Upper lobe of left lung (tissue), 6 donors: ENCODE data around the gene CTBS. TPM values are rescaled to one million over a fixed set of nuclear protein-coding genes. Genes with fewer than 3 reads are reported as not detected.
A peak's percentile ranks its signal among the peaks of the same experiment; 100 is the strongest.

Experiments used
- ATAC-seq, 2 donors: fragments of 200-7000 bp; cut with Tn5 transposase; one replicate each; pipeline ENCODE4 v1.9.1; 2022; ENCODE audit warnings: mild to moderate bottlenecking in 2 of 2, moderate library complexity in 2 of 2; ENCODE audit not compliant: low FRiP score in 2 of 2
- DNase-seq, 2 donors: peaks; one replicate each; pipeline ENCODE4 v3.0.0-alpha.2; 2019 to 2020
- H3K27ac ChIP-seq, 4 donors: fragments of 200-600 bp; sonication (generic); one replicate each; pipeline ENCODE4 v1.5.1; 2016 to 2019
- H3K27me3 ChIP-seq, 4 donors: fragments of 200-600 bp; sonication (generic); one replicate each; pipeline ENCODE4 v1.5.1; 2017 to 2019
- H3K36me3 ChIP-seq, 4 donors: fragments of 200-600 bp; sonication (generic); one replicate each; pipeline ENCODE4 v1.5.1; 2016 to 2019
- H3K4me1 ChIP-seq, 4 donors: fragments of 200-600 bp; sonication (generic); one replicate each; pipeline ENCODE4 v1.5.1; 2018 to 2019
- H3K4me3 ChIP-seq, 4 donors: fragments of 200-600 bp; sonication (generic); one replicate each; pipeline ENCODE4 v1.5.1; 2017 to 2019; ENCODE audit warnings: mild to moderate bottlenecking in 2 of 4, moderate library complexity in 1 of 4
- H3K9me3 ChIP-seq, 4 donors: fragments of 200-600 bp; sonication (generic); one replicate each; pipeline ENCODE4 v1.5.1; 2018 to 2019
- EP300 ChIP-seq, 4 donors: sonication (generic); formaldehyde crosslinking; IDR thresholded peaks; one replicate each; pipeline ENCODE4 v1.5.1; 2017; ENCODE audit warnings: antibody characterized with exemption in 4 of 4, control low read depth in 2 of 4
- POLR2A ChIP-seq, 4 donors: fragments of 450-650 bp; IDR thresholded peaks; one replicate each; pipeline ENCODE4 v1.5.1; 2016 to 2017; ENCODE audit warnings: antibody characterized with exemption in 4 of 4, mild to moderate bottlenecking in 2 of 4
- POLR2AphosphoS5 ChIP-seq, 2 donors: sonication (generic); formaldehyde crosslinking; IDR thresholded peaks; one replicate each; pipeline ENCODE4 v1.5.1; 2017; ENCODE audit warnings: antibody characterized with exemption in 2 of 2
- WGBS, 2 donors: methylation state at CpG; one replicate each; pipeline ENCODE4 v1.1.5; 2017 to 2018; 5-methylcytosine and 5-hydroxymethylcytosine counted together
- total RNA-seq, 6 donors: library from RNA; depleted of rRNA in 4 of 6; stranded (reverse); fragments of >200 nt in 4 of 6; gene quantifications; one replicate each; pipeline versions ENCODE4 v1.1.0 to v1.2.1, GENCODE V29; 2016 to 2021
- TF ChIP-seq, protein P1 (sequence below), 6 experiments: fragments of 450-650 bp in 4 of 6; fragments of 200-600 bp in 2 of 6; sonication (generic) in 2 of 6; IDR thresholded peaks; one replicate each; pipeline ENCODE4 v1.5.1; 2016 to 2019; ENCODE audit warnings: antibody characterized with exemption in 6 of 6
- donor health status: DM: no; HTN: no; CAD: no; lungs with moderate emphysema.
- donor health status: DM: no; HTN: yes; CAD: no; lungs with severe emphysema.

Gene CTBS
- total RNA-seq, 6 donors from 2014 or later: 3.0 to 24.7 (median 19.0) TPM

DNA sequence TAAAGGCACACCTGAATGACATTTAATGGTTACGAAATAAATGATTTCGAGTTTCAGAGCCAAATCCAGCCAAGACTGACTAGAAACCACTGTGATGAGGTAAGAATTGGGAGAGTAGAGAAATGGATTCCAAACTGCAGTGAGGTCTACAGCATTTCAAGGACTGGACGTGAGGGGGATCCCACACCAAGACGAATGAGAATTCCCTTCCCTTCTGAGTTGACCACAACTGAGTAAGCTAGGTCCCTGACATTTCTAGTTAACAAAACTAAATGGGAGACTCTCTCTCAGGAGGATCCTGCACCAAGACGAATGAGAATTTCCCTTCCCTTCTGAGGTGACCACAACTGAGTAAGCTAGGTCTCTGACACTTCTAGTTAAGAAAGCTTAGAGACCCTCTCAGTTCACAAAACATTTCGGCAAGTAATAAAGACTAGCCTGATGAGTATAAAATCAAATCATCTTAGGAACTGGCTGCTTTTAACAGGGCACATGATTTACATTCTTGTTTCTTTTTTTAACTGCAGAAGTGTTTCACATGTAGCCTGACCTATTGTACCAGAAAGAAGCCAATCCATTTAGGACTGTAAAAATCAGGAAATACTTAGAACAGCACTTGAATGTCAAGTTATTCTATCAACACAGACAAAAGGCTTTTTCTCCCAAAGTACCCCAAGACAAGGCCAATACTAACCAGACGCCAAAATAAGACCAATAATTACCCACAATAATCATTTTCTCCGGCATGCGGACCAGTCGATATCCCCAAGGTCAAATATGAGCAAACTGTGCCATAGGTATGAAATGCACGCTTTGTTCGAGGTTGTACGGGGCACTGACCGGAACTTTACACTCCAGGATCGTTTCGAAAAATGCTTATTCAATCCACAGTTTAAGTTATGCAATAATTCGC is 69.4 kb downstream of the CTBS start:
- H3K4me3 ChIP-seq: peak overlapping the region; percentile 48 to 76 (median 58)
- DNase-seq (no peak), ATAC-seq (no peak)
- peak overlapping the region; percentile 94 to 96 (median 95) for H3K27ac ChIP-seq
- peaks cover 45 to 52% (median 47%) of the 10 kb centered on the region in 4 donors for H3K4me1 ChIP-seq
- no peaks in the 10 kb centered on the region for H3K27me3 ChIP-seq
- H3K9me3 ChIP-seq: peaks cover 0 to 5% (median 0%) of the 10 kb centered on the region in 4 donors
- H3K36me3 ChIP-seq: peaks cover 0 to 15% (median under 1%) of the 10 kb centered on the region in 4 donors
- 6 to 7% methylated on average over 17 of the region's 17 CpGs for WGBS, 2 donors
- no peak for TF ChIP-seq POLR2AphosphoS5 (IDR thresholded peaks at IDR 0.05)
- TF ChIP-seq, protein P1, sequence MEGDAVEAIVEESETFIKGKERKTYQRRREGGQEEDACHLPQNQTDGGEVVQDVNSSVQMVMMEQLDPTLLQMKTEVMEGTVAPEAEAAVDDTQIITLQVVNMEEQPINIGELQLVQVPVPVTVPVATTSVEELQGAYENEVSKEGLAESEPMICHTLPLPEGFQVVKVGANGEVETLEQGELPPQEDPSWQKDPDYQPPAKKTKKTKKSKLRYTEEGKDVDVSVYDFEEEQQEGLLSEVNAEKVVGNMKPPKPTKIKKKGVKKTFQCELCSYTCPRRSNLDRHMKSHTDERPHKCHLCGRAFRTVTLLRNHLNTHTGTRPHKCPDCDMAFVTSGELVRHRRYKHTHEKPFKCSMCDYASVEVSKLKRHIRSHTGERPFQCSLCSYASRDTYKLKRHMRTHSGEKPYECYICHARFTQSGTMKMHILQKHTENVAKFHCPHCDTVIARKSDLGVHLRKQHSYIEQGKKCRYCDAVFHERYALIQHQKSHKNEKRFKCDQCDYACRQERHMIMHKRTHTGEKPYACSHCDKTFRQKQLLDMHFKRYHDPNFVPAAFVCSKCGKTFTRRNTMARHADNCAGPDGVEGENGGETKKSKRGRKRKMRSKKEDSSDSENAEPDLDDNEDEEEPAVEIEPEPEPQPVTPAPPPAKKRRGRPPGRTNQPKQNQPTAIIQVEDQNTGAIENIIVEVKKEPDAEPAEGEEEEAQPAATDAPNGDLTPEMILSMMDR (IDR thresholded peaks at IDR 0.05): no peak
- TF ChIP-seq POLR2A (IDR thresholded peaks at IDR 0.05): no peak
- no peak for TF ChIP-seq EP300 (IDR thresholded peaks at IDR 0.05)

DNA sequence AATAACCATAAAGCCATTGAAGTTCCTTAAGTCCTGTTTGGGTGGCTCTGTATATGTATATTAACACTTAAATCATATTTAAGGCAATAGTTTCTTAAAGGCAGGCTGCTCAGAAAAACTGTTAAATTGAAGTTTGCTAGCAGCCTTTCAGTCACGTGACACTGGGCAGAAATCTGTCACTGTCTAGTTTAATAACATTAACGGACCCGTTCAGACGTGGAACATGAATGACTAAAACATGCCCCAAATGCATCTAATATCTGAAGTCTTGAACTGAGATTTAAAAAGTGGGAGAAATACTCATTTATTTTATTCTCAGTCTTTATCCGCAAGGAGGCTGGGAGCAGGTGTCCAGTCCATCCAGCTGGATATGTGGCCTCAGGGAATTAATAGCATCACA is 71.3 kb downstream of the CTBS start:
- DNase-seq (no peak), ATAC-seq (no peak)
- Histone ChIP-seq H3K27ac (no peak overlapping the region), H3K27me3 (no peaks in the 10 kb centered on the region), H3K36me3 (peaks cover 3 to 32% (median 10%) of the 10 kb centered on the region in 4 donors), H3K4me1 (peaks cover 47 to 54% (median 47%) of the 10 kb centered on the region in 4 donors), H3K4me3 (peak overlapping the region in 1 of 4 donors; percentile 76), H3K9me3 (no peaks in the 10 kb centered on the region)
- TF ChIP-seq POLR2A (IDR thresholded peaks at IDR 0.05): no peak
- no peak for TF ChIP-seq POLR2AphosphoS5 (IDR thresholded peaks at IDR 0.05)
- TF ChIP-seq, protein P1 (IDR thresholded peaks at IDR 0.05): no peak
- TF ChIP-seq EP300 (IDR thresholded peaks at IDR 0.05): no peak
- 65 to 68% methylated on average over 5 of the region's 5 CpGs for WGBS, 2 donors

Other genes starting within 250 kb of the CTBS start
- 10 to 100 TPM in 2 of 6 donors, 1 to 10 TPM in 3, not detected in 1; 1.5 to 14.7 (median 5.5) TPM for gene DNASE2B, start 176.0 kb downstream of the CTBS start, total RNA-seq
- 10 to 100 TPM; 12.2 to 46.4 (median 25.4) TPM for gene RPF1, start 95.2 kb downstream of the CTBS start, total RNA-seq
- 10 to 100 TPM in 1 of 6 donors, 1 to 10 TPM in 4, not detected in 1; 1.4 to 19.9 (median 1.7) TPM for gene SPATA1, start 68.1 kb downstream of the CTBS start, total RNA-seq
- gene GNG5, start 67.9 kb downstream of the CTBS start, total RNA-seq: 100 to 1,000 TPM in 3 of 6 donors, 10 to 100 TPM in 3; 54.5 to 151 (median 102) TPM
- 10 to 100 TPM in 1 of 6 donors, 1 to 10 TPM in 5; 2.1 to 15.0 (median 5.4) TPM for gene SSX2IP, start 116.0 kb upstream of the CTBS start, total RNA-seq